H4 (cell line): ENCODE results near the gene PDE10A. TPM values are rescaled to one million over a fixed set of nuclear protein-coding genes. Genes with fewer than 3 reads are reported as not detected.

Experiments used
- DNase-seq: peaks from one replicate; pipeline ENCODE4 v3.0.0-alpha.2; 2015; ENCODE audit warnings: low spot score
- total RNA-seq: library from RNA; depleted of rRNA; stranded (reverse); fragments of >200 nt; shearing (Covaris generic); gene quantifications from 2 replicates; pipeline ENCODE4 v1.2.3, GENCODE V29; 2014

PDE10A gene
- total RNA-seq, 1 experiment from 2014 or later, result 2.1 TPM

- no peak for DNase-seq
These were observed 7.8 kb downstream of the PDE10A start for GRCh38 chr6:165655191-165655590.

- DNase-seq, result no peak
These were observed 8.9 kb downstream of the PDE10A start for GRCh38 chr6:165654144-165654543.

- no peak for DNase-seq
These were observed 9.4 kb downstream of the PDE10A start for GRCh38 chr6:165653607-165654006.

GRCh38 chr6:165653196-165653595, 9.8 kb downstream of the PDE10A start:
- DNase-seq, result no peak

- DNase-seq, result no peak
These were observed 10.3 kb downstream of the PDE10A start for GRCh38 chr6:165652766-165653165.

- DNase-seq, result no peak
These were observed 13.6 kb downstream of the PDE10A start for GRCh38 chr6:165649166-165650137.

GRCh38 chr6:165647041-165647440, 16.0 kb downstream of the PDE10A start:
- DNase-seq, result no peak

- no peak for DNase-seq
These were observed 17.1 kb downstream of the PDE10A start for GRCh38 chr6:165645919-165646318.

GRCh38 chr6:165644586-165645266, 18.3 kb downstream of the PDE10A start:
- DNase-seq, result no peak

GRCh38 chr6:165643015-165643414, 20.0 kb downstream of the PDE10A start:
- DNase-seq, result no peak

GRCh38 chr6:165641672-165642156, 21.3 kb downstream of the PDE10A start:
- no peak for DNase-seq

- DNase-seq, result no peak
These were observed 22.2 kb downstream of the PDE10A start for GRCh38 chr6:165640806-165641205.

GRCh38 chr6:165638530-165638929, 24.5 kb downstream of the PDE10A start:
- DNase-seq, result no peak

GRCh38 chr6:165637586-165637985, 25.5 kb downstream of the PDE10A start:
- no peak for DNase-seq

GRCh38 chr6:165636402-165637048, 26.5 kb downstream of the PDE10A start:
- DNase-seq, result no peak

GRCh38 chr6:165635965-165636364, 27.1 kb downstream of the PDE10A start:
- DNase-seq, result no peak

GRCh38 chr6:165634101-165634880, 28.8 kb downstream of the PDE10A start:
- no peak for DNase-seq

- no peak for DNase-seq
These were observed 30.8 kb downstream of the PDE10A start for GRCh38 chr6:165632194-165632593.

- no peak for DNase-seq
These were observed 32.5 kb downstream of the PDE10A start for GRCh38 chr6:165630544-165630953.

- DNase-seq, result no peak
These were observed 34.1 kb downstream of the PDE10A start for GRCh38 chr6:165628955-165629354.

GRCh38 chr6:165627366-165627765, 35.7 kb downstream of the PDE10A start:
- no peak for DNase-seq
